ENCODE data around the gene TPO. TPM values are rescaled to one million over a fixed set of nuclear protein-coding genes. Genes with fewer than 3 reads are reported as not detected.

TPO gene
- total RNA-seq, 1 donor from 2014 or later, result not detected

DNA sequence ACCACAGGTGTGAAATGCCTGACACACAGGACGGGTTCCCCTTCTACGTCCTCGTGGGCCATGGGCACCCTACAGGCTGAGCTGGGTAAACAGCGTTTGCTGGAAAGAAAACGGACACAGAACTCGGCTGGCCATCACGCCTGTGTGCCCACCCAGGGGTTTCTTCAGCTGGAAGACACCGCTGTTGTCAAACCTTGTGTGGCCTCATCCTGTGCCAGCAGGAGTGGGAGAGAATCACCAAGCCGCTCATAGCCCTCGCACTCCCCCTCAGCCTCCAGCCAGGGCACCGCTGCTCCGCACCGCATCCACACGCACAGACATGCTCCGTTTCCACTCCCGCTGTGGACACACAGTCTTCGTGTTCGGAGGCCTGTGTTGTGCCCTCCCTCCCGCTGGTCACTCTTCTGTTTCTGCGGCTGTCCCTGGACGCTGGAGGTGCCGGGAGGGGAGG lies 169.7 kb downstream of the TPO start:
- Mint-ChIP-seq H3K4me3 (no peak overlapping the region), H3K4me1 (no peaks in the 10 kb centered on the region), H3K27me3 (peaks cover 12% of the 10 kb centered on the region), H3K36me3 (ENCODE audit: low read depth) (no peaks in the 10 kb centered on the region), H3K27ac (no peak overlapping the region), H3K9me3 (no peaks in the 10 kb centered on the region)
- intact Hi-C loops (cut with micrococcal nuclease), result no loop called here
- ATAC-seq (ENCODE audit: low read depth), result no peak
- POLR2A ChIA-PET, result no interaction called here
- DNase-seq, result no peak
- TF ChIP-seq, protein P1, sequence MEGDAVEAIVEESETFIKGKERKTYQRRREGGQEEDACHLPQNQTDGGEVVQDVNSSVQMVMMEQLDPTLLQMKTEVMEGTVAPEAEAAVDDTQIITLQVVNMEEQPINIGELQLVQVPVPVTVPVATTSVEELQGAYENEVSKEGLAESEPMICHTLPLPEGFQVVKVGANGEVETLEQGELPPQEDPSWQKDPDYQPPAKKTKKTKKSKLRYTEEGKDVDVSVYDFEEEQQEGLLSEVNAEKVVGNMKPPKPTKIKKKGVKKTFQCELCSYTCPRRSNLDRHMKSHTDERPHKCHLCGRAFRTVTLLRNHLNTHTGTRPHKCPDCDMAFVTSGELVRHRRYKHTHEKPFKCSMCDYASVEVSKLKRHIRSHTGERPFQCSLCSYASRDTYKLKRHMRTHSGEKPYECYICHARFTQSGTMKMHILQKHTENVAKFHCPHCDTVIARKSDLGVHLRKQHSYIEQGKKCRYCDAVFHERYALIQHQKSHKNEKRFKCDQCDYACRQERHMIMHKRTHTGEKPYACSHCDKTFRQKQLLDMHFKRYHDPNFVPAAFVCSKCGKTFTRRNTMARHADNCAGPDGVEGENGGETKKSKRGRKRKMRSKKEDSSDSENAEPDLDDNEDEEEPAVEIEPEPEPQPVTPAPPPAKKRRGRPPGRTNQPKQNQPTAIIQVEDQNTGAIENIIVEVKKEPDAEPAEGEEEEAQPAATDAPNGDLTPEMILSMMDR (IDR thresholded peaks at IDR 0.05), result no peak
- CTCF ChIA-PET, result no interaction called here

DNA sequence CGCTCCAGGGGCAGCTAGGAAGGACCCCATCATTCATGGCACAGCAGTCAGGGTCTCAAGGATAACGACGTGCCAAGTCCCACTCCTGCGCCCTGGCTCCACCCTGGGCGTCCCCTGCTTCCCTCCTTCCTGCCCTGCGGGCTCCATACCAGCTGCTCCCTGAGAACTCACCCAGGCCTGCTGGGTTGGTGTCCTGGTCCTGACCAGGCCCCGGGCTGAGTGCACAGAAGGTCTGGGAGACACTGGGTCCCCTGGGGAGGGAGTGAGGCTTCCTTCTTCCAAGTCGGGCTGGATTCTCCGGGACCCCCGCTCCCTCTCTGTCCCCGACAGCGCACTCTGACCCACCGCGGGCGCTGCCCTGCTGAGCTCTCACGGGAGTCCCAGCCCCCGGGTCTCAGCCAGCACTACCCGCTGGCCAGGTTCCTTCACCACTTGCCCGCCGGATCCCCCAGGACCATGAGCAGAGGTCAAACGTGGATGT lies 170.8 kb downstream of the TPO start:
- DNase-seq (no peak), ATAC-seq (ENCODE audit: low read depth) (no peak)
- ChIA-PET CTCF (no interaction called here), POLR2A (no interaction called here)
- no peaks in the 10 kb centered on the region for H3K36me3 Mint-ChIP-seq (ENCODE audit: low read depth)
- TF ChIP-seq, protein P1 (IDR thresholded peaks at IDR 0.05), result no peak
- H3K27me3 Mint-ChIP-seq, result peaks cover 12% of the 10 kb centered on the region
- intact Hi-C loops (cut with micrococcal nuclease), result no loop called here
- no peaks in the 10 kb centered on the region for H3K9me3 Mint-ChIP-seq
- H3K4me3 Mint-ChIP-seq, result no peak overlapping the region
- no peak overlapping the region for H3K27ac Mint-ChIP-seq
- H3K4me1 Mint-ChIP-seq, result no peaks in the 10 kb centered on the region

DNA sequence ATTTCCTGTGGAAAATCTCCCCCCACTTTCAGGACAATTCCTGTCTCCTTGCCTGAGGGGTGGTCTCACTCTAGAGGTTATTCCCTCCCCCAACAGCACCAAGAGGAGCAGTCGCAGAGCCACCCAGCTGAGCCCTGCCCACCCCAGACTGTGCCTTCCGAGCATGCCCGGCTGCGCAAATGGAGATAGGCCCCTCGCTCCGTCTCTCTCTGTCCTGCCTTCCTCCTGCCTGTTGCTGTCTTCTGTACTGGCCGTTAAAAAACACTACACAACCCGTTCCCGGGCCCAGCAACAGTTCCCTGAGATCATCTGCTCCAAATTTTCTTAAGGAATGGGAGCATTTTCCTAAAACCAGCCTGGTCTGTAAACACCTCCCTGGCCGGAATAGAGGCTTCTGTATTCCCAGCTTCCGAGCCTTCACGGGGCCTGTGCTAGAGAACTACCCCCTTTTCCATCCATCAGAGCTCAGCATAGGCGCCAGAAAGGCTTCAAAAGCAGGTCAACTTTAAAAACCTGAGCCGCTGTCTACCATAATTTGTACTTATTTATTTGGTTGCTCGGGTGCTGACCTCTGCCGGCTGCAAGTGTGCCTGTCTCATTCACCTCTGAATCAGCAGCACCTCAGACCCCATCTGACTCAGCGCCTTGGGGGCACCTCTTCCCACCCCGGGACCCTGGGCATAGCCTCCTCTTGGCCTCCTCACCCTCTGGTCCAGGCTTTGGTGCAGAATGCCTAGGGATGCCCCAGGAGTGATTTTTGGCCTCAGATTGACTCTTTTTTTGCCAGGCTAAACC lies 171.6 kb downstream of the TPO start:
- ChIA-PET POLR2A (no interaction called here), CTCF (no interaction called here)
- Mint-ChIP-seq H3K4me1 (no peaks in the 10 kb centered on the region), H3K4me3 (no peak overlapping the region), H3K9me3 (no peaks in the 10 kb centered on the region), H3K27me3 (peaks cover 15% of the 10 kb centered on the region), H3K27ac (no peak overlapping the region), H3K36me3 (ENCODE audit: low read depth) (no peaks in the 10 kb centered on the region)
- DNase-seq (no peak), ATAC-seq (ENCODE audit: low read depth) (no peak)
- TF ChIP-seq, protein P1 (IDR thresholded peaks at IDR 0.05), result no peak
- intact Hi-C loops (cut with micrococcal nuclease), result no loop called here

DNA sequence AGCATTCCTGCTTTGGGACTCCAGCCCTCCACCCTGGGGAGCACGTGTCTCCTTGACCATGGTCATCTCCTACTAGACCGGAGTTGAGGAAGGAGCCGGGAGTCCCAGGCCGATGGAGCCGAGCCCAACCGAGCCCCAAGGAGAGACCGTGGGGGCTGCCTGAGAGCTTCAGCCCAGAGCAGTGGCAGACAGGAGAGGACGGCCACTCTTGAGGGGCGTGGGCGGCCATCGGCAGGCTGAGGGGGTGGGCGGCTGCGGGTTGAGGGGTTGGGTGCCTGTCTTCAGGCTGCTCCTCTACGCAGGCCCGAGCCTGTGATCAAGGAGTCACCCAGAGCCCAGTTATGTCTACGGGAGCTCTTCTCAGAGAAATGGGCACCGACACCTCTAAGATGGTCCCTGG lies 172.4 kb downstream of the TPO start:
- no peak overlapping the region for H3K4me3 Mint-ChIP-seq
- H3K27me3 Mint-ChIP-seq, result peaks cover 22% of the 10 kb centered on the region
- intact Hi-C loops (cut with micrococcal nuclease), result no loop called here
- ChIA-PET POLR2A (no interaction called here), CTCF (no interaction called here)
- ATAC-seq (ENCODE audit: low read depth) (no peak), DNase-seq (no peak)
- H3K36me3 Mint-ChIP-seq (ENCODE audit: low read depth), result no peaks in the 10 kb centered on the region
- TF ChIP-seq, protein P1 (IDR thresholded peaks at IDR 0.05), result no peak
- no peaks in the 10 kb centered on the region for H3K9me3 Mint-ChIP-seq
- H3K27ac Mint-ChIP-seq, result no peak overlapping the region
- no peaks in the 10 kb centered on the region for H3K4me1 Mint-ChIP-seq

DNA sequence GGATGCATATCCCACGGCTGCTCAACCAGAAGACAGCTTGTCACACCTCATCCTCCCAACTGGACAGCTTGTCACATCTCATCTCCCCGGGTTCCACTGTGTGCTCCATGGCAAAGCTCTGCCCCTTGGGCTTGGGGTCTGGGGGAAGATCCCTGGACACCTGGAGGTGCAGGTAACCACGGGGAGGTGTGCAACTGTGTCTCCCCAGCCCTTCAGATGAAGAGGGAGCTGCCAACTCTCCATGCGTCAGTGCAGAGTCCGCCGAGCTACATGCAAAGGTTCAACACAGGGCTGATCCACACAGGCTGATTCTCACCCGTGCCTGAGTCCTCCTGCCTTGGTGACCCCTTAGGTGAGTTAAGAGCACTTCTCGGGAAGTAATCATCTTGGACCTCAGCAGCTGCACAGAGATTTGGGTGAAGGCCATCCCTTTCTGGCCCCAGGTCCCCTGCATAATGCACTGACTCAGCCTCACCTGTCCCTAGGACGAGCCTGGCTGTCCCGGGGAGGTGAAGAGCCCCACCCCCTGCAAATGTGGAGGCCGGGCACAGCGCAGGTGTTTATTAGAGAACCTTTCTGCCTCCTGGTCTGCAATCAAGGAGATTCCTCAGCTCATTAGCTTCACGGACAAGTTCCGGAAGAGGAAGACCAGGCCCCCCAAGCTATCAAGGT lies 173.1 kb downstream of the TPO start:
- TF ChIP-seq, protein P1 (IDR thresholded peaks at IDR 0.05), result no peak
- Mint-ChIP-seq H3K4me1 (no peaks in the 10 kb centered on the region), H3K27me3 (peaks cover 28% of the 10 kb centered on the region), H3K36me3 (ENCODE audit: low read depth) (no peaks in the 10 kb centered on the region), H3K4me3 (no peak overlapping the region), H3K9me3 (no peaks in the 10 kb centered on the region), H3K27ac (no peak overlapping the region)
- intact Hi-C loops (cut with micrococcal nuclease), result no loop called here
- ChIA-PET POLR2A (no interaction called here), CTCF (no interaction called here)
- DNase-seq, result no peak
- no peak for ATAC-seq (ENCODE audit: low read depth)

Measured in activated B cell treated with CpG ODN at 0.5 μM for 24 hours (primary cell).